Endothelial cell (in vitro differentiated cells): ENCODE data around the gene TIGD1. TPM values are rescaled to one million over a fixed set of nuclear protein-coding genes. Genes with fewer than 3 reads are reported as not detected.

Source experiments
- DNase-seq: peaks from one replicate; pipeline ENCODE4 v3.0.0; 2021; ENCODE audit warnings: low spot score
- H3K27ac Mint-ChIP-seq: one replicate; pipeline ENCODE4 v1.8.0; 2021; ENCODE audit warnings: mixed read lengths, inconsistent platforms; ENCODE audit not compliant: unreplicated experiment
- H3K27me3 Mint-ChIP-seq: one replicate; pipeline ENCODE4 v1.8.0; 2021; ENCODE audit warnings: mild to moderate bottlenecking, moderate library complexity, mixed read lengths, inconsistent platforms; ENCODE audit not compliant: unreplicated experiment
- H3K36me3 Mint-ChIP-seq: one replicate; pipeline ENCODE4 v1.8.0; 2021; ENCODE audit warnings: mild to moderate bottlenecking, low read depth, mixed read lengths, inconsistent platforms; ENCODE audit not compliant: unreplicated experiment
- H3K4me1 Mint-ChIP-seq: one replicate; pipeline ENCODE4 v1.8.0; 2021; ENCODE audit warnings: mild to moderate bottlenecking, mixed read lengths, inconsistent platforms; ENCODE audit not compliant: unreplicated experiment
- H3K4me3 Mint-ChIP-seq: one replicate; pipeline ENCODE4 v1.8.0; 2021; ENCODE audit warnings: mild to moderate bottlenecking, mixed read lengths, inconsistent platforms; ENCODE audit not compliant: unreplicated experiment
- H3K9me3 Mint-ChIP-seq: one replicate; pipeline ENCODE4 v1.8.0; 2021; ENCODE audit warnings: mixed read lengths, inconsistent platforms; ENCODE audit not compliant: unreplicated experiment
- total RNA-seq: library from RNA; stranded (reverse); fragmentation: NEBNext Ultra II Directional; extraction: Animal tissue kit (Norgen Biotek cat#: 25700); gene quantifications from one replicate; pipeline ENCODE4 v1.2.1, GENCODE V29; 2021; ENCODE audit not compliant: unreplicated experiment
- TF ChIP-seq, protein P1 (sequence below): fragments of 200-600 bp; sonication (generic); IDR thresholded peaks from one replicate; pipeline ENCODE4 v1.5.0; 2021; ENCODE audit warnings: antibody characterized with exemption; ENCODE audit not compliant: unreplicated experiment

Gene TIGD1
- total RNA-seq, 1 donor from 2014 or later, result 3.7 TPM

DNA sequence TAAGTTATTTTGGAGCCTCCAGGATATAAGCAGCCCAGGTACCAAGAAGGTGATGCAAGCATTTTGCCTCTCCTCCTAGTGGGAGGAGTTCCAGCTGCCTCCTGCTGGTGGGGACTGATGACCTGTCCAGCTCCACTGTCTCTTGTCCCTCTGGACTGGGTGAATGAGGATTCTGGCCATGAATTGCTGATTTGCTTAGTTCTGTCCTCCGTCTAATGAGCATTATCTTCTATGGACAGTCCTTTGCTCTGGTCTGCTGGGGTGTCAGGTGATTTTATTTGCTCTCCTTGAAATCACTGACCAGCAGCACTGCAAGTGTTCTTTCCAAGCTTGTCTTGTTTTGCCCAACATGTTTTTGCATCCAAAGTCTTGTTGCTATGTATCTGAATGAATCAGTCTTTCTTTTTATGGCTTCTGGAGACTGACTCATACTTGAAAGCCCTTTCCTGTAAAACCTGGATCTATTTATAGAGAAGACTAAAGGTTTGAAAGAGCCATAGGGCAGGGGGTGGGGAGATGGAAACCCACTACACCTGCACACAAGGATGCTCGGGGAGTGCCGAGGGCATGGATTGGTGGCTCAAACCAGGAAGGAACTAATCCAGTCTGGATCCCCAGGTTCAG is 42.5 kb upstream of the TIGD1 start:
- TF ChIP-seq, protein P1, sequence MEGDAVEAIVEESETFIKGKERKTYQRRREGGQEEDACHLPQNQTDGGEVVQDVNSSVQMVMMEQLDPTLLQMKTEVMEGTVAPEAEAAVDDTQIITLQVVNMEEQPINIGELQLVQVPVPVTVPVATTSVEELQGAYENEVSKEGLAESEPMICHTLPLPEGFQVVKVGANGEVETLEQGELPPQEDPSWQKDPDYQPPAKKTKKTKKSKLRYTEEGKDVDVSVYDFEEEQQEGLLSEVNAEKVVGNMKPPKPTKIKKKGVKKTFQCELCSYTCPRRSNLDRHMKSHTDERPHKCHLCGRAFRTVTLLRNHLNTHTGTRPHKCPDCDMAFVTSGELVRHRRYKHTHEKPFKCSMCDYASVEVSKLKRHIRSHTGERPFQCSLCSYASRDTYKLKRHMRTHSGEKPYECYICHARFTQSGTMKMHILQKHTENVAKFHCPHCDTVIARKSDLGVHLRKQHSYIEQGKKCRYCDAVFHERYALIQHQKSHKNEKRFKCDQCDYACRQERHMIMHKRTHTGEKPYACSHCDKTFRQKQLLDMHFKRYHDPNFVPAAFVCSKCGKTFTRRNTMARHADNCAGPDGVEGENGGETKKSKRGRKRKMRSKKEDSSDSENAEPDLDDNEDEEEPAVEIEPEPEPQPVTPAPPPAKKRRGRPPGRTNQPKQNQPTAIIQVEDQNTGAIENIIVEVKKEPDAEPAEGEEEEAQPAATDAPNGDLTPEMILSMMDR, result no peak
- H3K27ac Mint-ChIP-seq, result no peak overlapping the region
- H3K27me3 Mint-ChIP-seq, result peaks cover 4% of the 10 kb centered on the region
- no peak for DNase-seq
- no peak overlapping the region for H3K4me3 Mint-ChIP-seq
- no peaks in the 10 kb centered on the region for H3K9me3 Mint-ChIP-seq
- H3K36me3 Mint-ChIP-seq, result peaks cover 7% of the 10 kb centered on the region
- H3K4me1 Mint-ChIP-seq, result no peaks in the 10 kb centered on the region

GRCh38 chr2:232588680-232589585 is 38.6 kb upstream of the TIGD1 start:
- Mint-ChIP-seq H3K4me1 (peaks cover 22% of the 10 kb centered on the region), H3K36me3 (peaks cover 9% of the 10 kb centered on the region), H3K4me3 (no peak overlapping the region), H3K27me3 (peaks cover 6% of the 10 kb centered on the region), H3K9me3 (no peaks in the 10 kb centered on the region), H3K27ac (no peak overlapping the region)
- TF ChIP-seq, protein P1, result no peak
- no peak for DNase-seq

DNA sequence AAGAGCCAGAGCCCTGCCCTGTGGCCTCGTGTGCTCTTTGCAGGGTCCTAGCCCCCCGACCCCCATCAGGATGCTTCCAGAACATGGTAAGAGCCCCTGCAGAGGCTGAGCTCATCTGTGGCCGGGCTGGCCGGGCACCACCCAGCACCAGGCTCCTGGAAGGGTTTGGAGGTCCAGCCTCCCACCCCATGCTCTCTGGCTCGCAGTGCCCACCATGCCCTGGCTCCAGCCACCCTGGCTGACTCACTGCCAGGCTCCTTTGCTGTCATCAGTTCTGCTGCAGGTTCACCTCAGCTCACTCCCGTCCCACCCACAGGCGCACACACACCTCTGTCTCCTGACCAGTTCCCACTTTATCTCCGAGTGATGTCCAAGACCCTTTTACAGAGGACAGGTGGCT is 37.7 kb upstream of the TIGD1 start:
- no peak overlapping the region for H3K27ac Mint-ChIP-seq
- TF ChIP-seq, protein P1, result no peak
- H3K4me3 Mint-ChIP-seq, result no peak overlapping the region

GRCh38 chr2:232587512-232587911 is 37.2 kb upstream of the TIGD1 start:
- H3K4me3 Mint-ChIP-seq, result no peak overlapping the region
- H3K27me3 Mint-ChIP-seq, result peaks cover 7% of the 10 kb centered on the region
- H3K36me3 Mint-ChIP-seq, result peaks cover 21% of the 10 kb centered on the region
- TF ChIP-seq, protein P1, result no peak
- H3K9me3 Mint-ChIP-seq, result no peaks in the 10 kb centered on the region
- H3K4me1 Mint-ChIP-seq, result peaks cover 27% of the 10 kb centered on the region
- H3K27ac Mint-ChIP-seq, result no peak overlapping the region
- DNase-seq, result no peak

More for the DNA sequence above, 37.7 kb upstream of the TIGD1 start:
- peaks cover 7% of the 10 kb centered on the region for H3K27me3 Mint-ChIP-seq
- no peak for DNase-seq
- peaks cover 16% of the 10 kb centered on the region for H3K36me3 Mint-ChIP-seq
- H3K4me1 Mint-ChIP-seq, result peaks cover 27% of the 10 kb centered on the region
- H3K9me3 Mint-ChIP-seq, result no peaks in the 10 kb centered on the region
